ENCODE results near the gene IGF2BP1.
"Not testable (repeated sequence)": the region's sequence is repeated elsewhere in the genome, so short reads cannot be mapped to it uniquely, and the experiment has no call there.

IGF2BP1 gene

GRCh38 chr17:49002766-49003165 lies 5.6 kb downstream of the IGF2BP1 start:
- TF ChIP-seq CTCF (IDR thresholded peaks at IDR 0.05) (no peak), ZFX (IDR thresholded peaks at IDR 0.05; ENCODE audit: borderline replicate concordance) (no peak)
- H3K27ac ChIP-seq: no peak overlapping the region

DNA sequence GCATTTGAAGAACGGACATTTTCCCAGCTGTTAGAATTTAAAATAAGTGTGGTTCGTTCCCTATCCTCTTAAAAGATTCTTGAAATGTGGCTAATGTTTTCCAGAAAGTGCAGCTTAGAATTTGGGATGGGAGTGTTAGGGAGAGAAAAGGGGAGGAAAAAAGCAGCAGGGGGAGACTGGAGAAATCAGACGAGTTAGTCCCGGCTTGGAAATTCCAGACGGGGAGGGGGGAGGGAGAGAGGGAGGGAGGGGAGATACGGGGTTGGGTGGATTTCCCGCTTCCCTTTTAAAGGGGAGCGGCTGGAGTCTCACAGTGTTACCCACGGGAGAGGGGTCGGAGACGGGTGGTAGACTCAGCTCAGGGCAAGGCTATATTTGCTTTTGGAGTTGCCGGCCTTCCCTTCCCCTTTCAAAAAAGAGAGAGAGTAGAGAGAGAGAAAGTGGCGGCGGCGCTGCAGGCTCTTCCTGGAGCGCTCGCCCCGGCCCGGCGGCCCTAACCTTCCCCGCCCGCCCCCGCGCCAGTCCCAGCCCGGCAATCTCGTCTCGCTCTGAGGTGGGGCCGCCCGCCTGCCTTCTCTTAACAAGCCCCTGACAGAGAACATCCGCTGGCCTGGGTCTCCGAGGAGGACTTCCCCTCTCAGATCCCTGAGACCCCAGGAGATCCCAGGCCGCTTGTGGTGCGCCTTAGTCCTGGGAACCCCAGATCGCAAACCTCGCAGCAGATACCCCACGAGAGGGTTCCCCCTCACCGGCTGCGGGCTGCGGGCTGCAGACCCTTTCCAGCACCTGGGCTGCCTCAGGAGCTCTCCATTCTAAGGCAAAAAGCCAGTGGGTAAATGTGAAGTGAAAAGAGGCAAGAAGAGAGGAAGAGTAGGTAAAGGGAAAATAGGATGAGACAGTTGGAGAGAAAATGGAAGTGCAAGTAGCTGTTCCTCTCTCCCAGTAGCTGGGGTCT lies 6.6 kb downstream of the IGF2BP1 start:
- TF ChIP-seq CTCF (IDR thresholded peaks at IDR 0.05) (no peak), ZFX (IDR thresholded peaks at IDR 0.05; ENCODE audit: borderline replicate concordance) (no peak)
- no peak overlapping the region for H3K27ac ChIP-seq

DNA sequence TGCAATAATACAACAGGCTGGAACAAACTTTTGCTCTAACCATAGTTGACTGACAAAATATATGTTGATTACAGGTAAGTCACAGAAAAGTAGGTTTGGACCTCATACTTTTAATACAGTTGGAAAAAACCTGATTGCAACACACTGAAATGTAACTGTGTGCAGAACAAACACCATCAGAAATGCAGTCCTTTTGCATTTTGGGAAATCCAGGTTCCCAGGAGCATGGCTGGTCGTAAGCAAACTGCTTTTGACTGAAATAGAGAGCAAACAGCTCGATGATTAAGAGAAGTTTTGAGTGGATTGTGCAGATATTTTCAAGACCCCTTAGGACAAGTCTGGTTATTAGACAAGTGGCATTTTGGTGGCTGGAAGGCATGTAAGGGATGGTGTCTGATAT lies 8.0 kb downstream of the IGF2BP1 start:
- TF ChIP-seq ZFX (IDR thresholded peaks at IDR 0.05; ENCODE audit: borderline replicate concordance): no peak
- TF ChIP-seq CTCF (IDR thresholded peaks at IDR 0.05): no peak
- H3K27ac ChIP-seq: no peak overlapping the region

DNA sequence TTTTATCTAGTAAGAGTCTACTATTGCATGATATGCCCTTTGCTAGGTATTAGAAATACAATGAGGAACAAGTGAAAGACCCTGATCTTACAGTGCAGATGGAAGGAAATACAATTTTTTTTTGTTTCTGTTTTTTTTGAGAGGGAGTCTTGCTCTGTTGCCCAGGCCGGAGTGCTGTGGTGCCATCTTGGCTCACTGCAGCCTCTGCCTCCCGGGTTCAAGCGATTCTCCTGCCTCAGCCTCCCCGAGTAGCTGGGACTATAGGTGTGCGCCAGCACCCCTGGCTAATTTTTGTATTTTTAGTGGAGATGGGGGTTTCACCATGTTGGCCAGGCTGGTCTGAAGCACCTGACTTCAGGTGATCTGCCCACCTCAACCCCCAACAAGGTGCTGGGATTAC lies 11.7 kb downstream of the IGF2BP1 start:
- H3K27ac ChIP-seq: not testable (repeated sequence)

GRCh38 chr17:49012769-49013255 lies 15.6 kb downstream of the IGF2BP1 start:
- no peak overlapping the region for H3K27ac ChIP-seq
- no peak for TF ChIP-seq CTCF (IDR thresholded peaks at IDR 0.05)
- TF ChIP-seq ZFX (IDR thresholded peaks at IDR 0.05; ENCODE audit: borderline replicate concordance): no peak

DNA sequence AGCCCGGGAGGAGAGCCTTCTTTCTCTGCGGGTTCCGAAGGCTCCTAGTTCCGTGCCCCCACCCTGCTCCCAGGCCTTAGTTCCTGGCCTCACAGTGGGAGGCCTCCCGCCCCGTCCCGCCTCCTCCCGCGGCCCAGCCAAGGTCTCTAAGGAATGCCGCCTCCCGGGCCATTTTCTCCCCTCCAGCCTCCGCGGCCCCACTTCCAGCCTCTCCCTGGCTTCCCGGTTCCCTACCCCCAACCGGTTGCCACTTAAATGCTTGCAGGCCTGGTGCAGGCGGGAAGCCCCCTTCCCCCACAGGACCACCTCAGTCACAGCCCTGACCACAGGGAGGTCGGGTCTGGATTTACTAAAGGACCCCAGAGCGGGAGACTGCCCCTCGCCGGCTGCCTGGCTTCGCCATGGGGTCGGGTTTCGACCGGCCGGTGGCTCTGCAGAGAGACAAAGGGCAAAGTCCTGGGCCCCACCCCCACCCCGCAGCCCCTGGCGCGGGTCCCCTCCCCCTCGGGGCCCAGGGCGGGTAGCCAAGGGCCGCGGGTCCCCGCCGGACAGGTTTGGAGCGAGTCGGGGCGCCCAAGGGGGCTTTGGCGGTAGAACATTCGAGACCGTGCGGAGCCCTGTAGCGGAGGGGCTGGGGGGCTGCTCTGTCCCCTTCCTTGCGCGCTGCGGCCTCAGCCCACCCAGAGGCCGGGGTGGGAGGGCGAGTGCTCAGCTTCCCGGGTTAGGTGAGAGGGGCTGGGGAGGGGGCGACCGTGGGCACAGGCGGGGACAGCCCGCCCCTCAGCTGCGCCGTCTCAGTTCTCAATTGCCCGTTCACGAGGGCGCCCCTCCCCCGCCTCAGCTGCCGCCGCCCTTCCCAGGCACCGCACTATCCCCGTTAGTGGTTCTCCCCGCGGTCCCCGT lies 16.4 kb downstream of the IGF2BP1 start:
- TF ChIP-seq ZFX (IDR thresholded peaks at IDR 0.05; ENCODE audit: borderline replicate concordance) (no peak), CTCF (IDR thresholded peaks at IDR 0.05) (no peak)
- H3K27ac ChIP-seq: no peak overlapping the region

DNA sequence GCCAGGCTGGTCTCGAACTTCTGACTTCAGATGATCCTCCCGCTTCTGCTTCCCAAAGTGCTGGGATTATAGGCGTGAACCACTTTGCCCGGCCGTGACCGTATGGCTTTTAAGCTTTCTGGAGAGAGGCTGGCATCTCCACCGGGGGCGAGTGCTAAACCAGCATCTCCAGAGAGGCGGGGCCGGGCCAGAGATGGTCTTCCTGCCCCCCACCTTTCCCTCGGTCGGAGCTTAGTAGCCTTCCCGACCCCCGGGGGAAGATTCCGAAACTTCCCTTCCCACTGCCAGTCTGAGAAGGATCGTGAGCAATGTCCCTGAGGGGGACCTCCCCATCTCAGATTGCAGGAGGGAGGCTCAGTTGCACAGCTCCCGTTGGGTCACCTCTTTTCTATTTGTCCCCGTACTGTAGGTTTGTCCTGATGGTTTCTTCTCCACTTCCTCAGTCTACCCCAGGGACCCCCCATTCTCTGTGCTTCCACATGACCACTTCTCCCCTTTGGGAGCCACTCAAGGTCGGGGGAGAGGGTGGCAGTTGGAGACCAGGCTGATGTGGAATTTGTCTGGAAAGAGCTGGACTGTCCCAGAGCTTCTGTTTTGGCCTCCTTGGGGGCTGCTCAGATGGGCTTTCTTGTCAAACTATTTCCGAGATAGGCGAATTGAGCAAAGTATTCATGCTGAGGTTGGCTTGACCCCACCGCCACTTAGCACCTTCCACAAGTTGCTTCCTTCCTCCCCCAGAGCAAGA lies 18.2 kb downstream of the IGF2BP1 start:
- TF ChIP-seq ZFX (IDR thresholded peaks at IDR 0.05; ENCODE audit: borderline replicate concordance) (no peak), CTCF (IDR thresholded peaks at IDR 0.05) (no peak)
- H3K27ac ChIP-seq: no peak overlapping the region
